Spleen (tissue), 7 donors: Measurements from ENCODE around the gene DEPDC5.

Source experiments
- POLR2AphosphoS5 ChIP-seq, 3 donors: sonication (generic); formaldehyde crosslinking; IDR thresholded peaks; one replicate each; pipeline ENCODE4 v1.5.1; 2017; ENCODE audit warnings: antibody characterized with exemption in 3 of 3
- TF ChIP-seq, protein P1 (sequence below), 11 experiments: fragments of 200-600 bp in 7 of 11; fragments of 450-650 bp in 4 of 11; sonication (generic) in 4 of 11; IDR thresholded peaks in 8 of 11; conservative IDR thresholded peaks in 3 of 11; 1 replicate in 7 of 11; 2 replicates in 4 of 11; pipeline versions ENCODE4 v1.4.0 to v1.8.0; 2016 to 2021; ENCODE audit warnings: antibody characterized with exemption in 11 of 11, inconsistent platforms in 4 of 11, mild to moderate bottlenecking in 1 of 11
- donor health status: DM: no; HTN: no; CAD: no; lungs with moderate emphysema.
- donor health status: DM: no; HTN: no; CAD: no.
- donor health status: DM: no; HTN: no; CAD: no.

DNA sequence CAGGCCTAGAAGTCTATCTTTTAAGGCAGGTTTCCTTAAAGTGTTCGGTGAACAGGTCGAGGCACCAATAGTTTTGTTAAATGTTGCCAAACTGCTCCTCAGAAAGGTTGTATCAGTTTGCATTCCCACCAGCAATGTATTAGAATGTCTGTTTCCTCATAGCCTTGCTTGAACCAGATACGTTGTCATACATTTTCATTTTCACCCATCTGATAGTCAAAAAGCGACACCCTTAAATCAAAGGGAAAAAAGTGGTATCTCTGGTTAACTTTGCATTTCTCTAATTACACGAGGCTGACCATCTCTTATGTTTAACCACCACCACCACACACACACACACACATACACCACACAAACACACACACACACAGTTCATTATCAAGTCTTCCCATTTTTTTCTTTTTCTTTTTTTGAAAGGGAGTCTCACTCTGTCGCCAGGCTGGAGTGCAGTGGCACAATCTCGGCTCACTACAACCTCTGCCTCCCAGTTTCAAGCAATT, 20.2 kb upstream of the DEPDC5 start:
- TF ChIP-seq, protein P1, sequence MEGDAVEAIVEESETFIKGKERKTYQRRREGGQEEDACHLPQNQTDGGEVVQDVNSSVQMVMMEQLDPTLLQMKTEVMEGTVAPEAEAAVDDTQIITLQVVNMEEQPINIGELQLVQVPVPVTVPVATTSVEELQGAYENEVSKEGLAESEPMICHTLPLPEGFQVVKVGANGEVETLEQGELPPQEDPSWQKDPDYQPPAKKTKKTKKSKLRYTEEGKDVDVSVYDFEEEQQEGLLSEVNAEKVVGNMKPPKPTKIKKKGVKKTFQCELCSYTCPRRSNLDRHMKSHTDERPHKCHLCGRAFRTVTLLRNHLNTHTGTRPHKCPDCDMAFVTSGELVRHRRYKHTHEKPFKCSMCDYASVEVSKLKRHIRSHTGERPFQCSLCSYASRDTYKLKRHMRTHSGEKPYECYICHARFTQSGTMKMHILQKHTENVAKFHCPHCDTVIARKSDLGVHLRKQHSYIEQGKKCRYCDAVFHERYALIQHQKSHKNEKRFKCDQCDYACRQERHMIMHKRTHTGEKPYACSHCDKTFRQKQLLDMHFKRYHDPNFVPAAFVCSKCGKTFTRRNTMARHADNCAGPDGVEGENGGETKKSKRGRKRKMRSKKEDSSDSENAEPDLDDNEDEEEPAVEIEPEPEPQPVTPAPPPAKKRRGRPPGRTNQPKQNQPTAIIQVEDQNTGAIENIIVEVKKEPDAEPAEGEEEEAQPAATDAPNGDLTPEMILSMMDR (IDR thresholded peaks at IDR 0.05 in 8 of 11, conservative IDR thresholded peaks at IDR 0.05 in 3 of 11) = no peak
- TF ChIP-seq POLR2AphosphoS5 (IDR thresholded peaks at IDR 0.05) = no peak
